ENCODE measurements around the gene CNBP. TPM values are rescaled to one million over a fixed set of nuclear protein-coding genes. Genes with fewer than 3 reads are reported as not detected.
A peak's percentile ranks its signal among the peaks of the same experiment; 100 is the strongest.
"Not testable (repeated sequence)": the region's sequence is repeated elsewhere in the genome, so short reads cannot be mapped to it uniquely, and the experiment has no call there.

CNBP gene
- total RNA-seq, 1 donor from 2014 or later = 169 TPM

GRCh38 chr3:129184784-129185542 is 1.3 kb upstream of the CNBP start:
- DNase-seq = not testable (repeated sequence)

- DNase-seq = no peak
Observed at GRCh38 chr3:129184396-129184657, 631 bp upstream of the CNBP start.

GRCh38 chr3:129182390-129183185 is 1.1 kb downstream of the CNBP start:
- DNase-seq = no peak

- DNase-seq = no peak
Observed at GRCh38 chr3:129181819-129182218, 1.9 kb downstream of the CNBP start.

GRCh38 chr3:129180461-129180860 is 3.2 kb downstream of the CNBP start:
- no peak for DNase-seq

- DNase-seq = no peak
Observed at GRCh38 chr3:129176051-129176450, 7.6 kb downstream of the CNBP start.

GRCh38 chr3:129173725-129174124 is 10.0 kb downstream of the CNBP start:
- DNase-seq = no peak

- DNase-seq = no peak
Observed at GRCh38 chr3:129173206-129173605, 10.5 kb downstream of the CNBP start.

GRCh38 chr3:129166579-129167332 is 16.9 kb downstream of the CNBP start:
- no peak for DNase-seq

- not testable (repeated sequence) for DNase-seq
Observed at GRCh38 chr3:129165594-129165993, 18.1 kb downstream of the CNBP start.

GRCh38 chr3:129164500-129164899 is 19.2 kb downstream of the CNBP start:
- no peak for DNase-seq

GRCh38 chr3:129162729-129163579 is 20.7 kb downstream of the CNBP start:
- no peak for DNase-seq

GRCh38 chr3:129161860-129162271 is 21.8 kb downstream of the CNBP start:
- no peak for DNase-seq

- peak; percentile 85 for DNase-seq
Observed at GRCh38 chr3:129160891-129161859, 22.5 kb downstream of the CNBP start, which contains the start of gene ISY1. TSS of gene ISY1 (minus strand) at chr3:129161063. CDS start at chr3:129160975, 88 bp downstream.

GRCh38 chr3:129144786-129145185 is 38.9 kb downstream of the CNBP start:
- DNase-seq = no peak

GRCh38 chr3:129141011-129141410 is 42.7 kb downstream of the CNBP start:
- DNase-seq = not testable (repeated sequence)

GRCh38 chr3:129139911-129140310 is 43.8 kb downstream of the CNBP start:
- DNase-seq = no peak

GRCh38 chr3:129136275-129136674 is 47.4 kb downstream of the CNBP start:
- DNase-seq = not testable (repeated sequence)

GRCh38 chr3:129132097-129132866 is 51.4 kb downstream of the CNBP start:
- no peak for DNase-seq

Measured in occipital lobe (tissue), 2 donors.